A549 (cell line): Measurements from ENCODE around the gene MED23.

Source experiments
- CEBPB ChIP-seq, 2 experiments: fragments of >200 bp in 1 of 2; sonication (Bioruptor Twin) in 1 of 2; formaldehyde crosslinking in 1 of 2; IDR thresholded peaks; 2 replicates each; pipeline ENCODE4 v1.6.1; 2012 to 2016
- E2F6 ChIP-seq: IDR thresholded peaks from 2 replicates; pipeline ENCODE4 v1.6.1; 2012; ENCODE audit warnings: low read depth, borderline replicate concordance
- ESRRA ChIP-seq: fragments of 150-350 bp; IDR thresholded peaks from 2 replicates; pipeline ENCODE4 v1.6.1; 2014; ENCODE audit warnings: mild to moderate bottlenecking, low read length, borderline replicate concordance
- JUN ChIP-seq, 2 experiments: fragments of >200 bp; sonication (Bioruptor Twin); formaldehyde crosslinking; IDR thresholded peaks; 2 replicates in 1 of 2; 3 replicates in 1 of 2; pipeline ENCODE4 v1.6.1; 2016 to 2017
- NR3C1 ChIP-seq: fragments of >200 bp; sonication (Bioruptor Twin); formaldehyde crosslinking; IDR thresholded peaks from 3 replicates; pipeline ENCODE4 v1.6.1; 2017
- PBX3 ChIP-seq: IDR thresholded peaks from 2 replicates; pipeline ENCODE4 v1.6.1; 2012
- POLR2A ChIP-seq: IDR thresholded peaks from 2 replicates; pipeline ENCODE4 v1.6.1; 2012; ENCODE audit warnings: mild to moderate bottlenecking, low read length
- RNF2 ChIP-seq: fragments of 200-600 bp; sonication (generic); IDR thresholded peaks from 2 replicates; pipeline ENCODE4 v1.6.1; 2016; ENCODE audit warnings: low read depth, mild to moderate bottlenecking, antibody characterized with exemption, moderate library complexity, borderline replicate concordance
- SMC3 ChIP-seq: fragments of >200 bp; sonication (Bioruptor Twin); formaldehyde crosslinking; IDR thresholded peaks from 3 replicates; pipeline ENCODE4 v1.6.1; 2018; ENCODE audit warnings: inconsistent platforms
- TF ChIP-seq, protein P1 (sequence below): fragments of >200 bp; sonication (Bioruptor Twin); formaldehyde crosslinking; IDR thresholded peaks from 3 replicates; pipeline ENCODE4 v1.5.1; 2016
- TF ChIP-seq, protein P2 (sequence below): fragments of 450-650 bp; IDR thresholded peaks from 2 replicates; pipeline ENCODE4 v1.6.1; 2014; ENCODE audit warnings: antibody characterized with exemption

DNA sequence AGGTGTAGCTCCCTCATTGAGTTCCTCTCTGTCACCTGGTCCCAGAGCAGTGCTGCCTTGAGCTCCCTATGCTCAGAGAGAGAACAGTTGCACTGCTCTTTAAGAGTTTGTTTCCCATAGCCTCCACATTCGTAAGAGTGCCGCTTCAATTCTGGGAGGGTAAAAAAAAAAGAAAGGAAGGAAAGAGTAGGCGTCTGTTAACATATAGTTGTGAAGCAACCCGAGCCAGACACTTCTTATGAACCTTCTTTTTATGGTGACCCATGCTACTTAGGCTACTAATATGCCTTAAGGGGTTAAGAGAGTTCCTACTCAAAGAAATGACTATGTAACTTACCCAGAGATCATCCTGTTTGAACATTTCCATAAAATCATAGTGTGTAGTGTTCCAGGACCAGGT is 59.3 kb downstream of the MED23 start:
- TF ChIP-seq, protein P1, sequence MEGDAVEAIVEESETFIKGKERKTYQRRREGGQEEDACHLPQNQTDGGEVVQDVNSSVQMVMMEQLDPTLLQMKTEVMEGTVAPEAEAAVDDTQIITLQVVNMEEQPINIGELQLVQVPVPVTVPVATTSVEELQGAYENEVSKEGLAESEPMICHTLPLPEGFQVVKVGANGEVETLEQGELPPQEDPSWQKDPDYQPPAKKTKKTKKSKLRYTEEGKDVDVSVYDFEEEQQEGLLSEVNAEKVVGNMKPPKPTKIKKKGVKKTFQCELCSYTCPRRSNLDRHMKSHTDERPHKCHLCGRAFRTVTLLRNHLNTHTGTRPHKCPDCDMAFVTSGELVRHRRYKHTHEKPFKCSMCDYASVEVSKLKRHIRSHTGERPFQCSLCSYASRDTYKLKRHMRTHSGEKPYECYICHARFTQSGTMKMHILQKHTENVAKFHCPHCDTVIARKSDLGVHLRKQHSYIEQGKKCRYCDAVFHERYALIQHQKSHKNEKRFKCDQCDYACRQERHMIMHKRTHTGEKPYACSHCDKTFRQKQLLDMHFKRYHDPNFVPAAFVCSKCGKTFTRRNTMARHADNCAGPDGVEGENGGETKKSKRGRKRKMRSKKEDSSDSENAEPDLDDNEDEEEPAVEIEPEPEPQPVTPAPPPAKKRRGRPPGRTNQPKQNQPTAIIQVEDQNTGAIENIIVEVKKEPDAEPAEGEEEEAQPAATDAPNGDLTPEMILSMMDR: no peak
- TF ChIP-seq NR3C1 (no peak), CEBPB (IDR thresholded peaks at IDR 0.05) (no peak), POLR2A (no peak), RNF2 (no peak), JUN (IDR thresholded peaks at IDR 0.05) (no peak), E2F6 (no peak), PBX3 (no peak), SMC3 (no peak), ESRRA (no peak)
- TF ChIP-seq, protein P2, sequence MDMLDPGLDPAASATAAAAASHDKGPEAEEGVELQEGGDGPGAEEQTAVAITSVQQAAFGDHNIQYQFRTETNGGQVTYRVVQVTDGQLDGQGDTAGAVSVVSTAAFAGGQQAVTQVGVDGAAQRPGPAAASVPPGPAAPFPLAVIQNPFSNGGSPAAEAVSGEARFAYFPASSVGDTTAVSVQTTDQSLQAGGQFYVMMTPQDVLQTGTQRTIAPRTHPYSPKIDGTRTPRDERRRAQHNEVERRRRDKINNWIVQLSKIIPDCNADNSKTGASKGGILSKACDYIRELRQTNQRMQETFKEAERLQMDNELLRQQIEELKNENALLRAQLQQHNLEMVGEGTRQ: no peak
